NCI-H526 (cell line): ENCODE measurements around the gene DNAJC11.

Experiments
- DNase-seq, 2 experiments: peaks; one replicate each; lab custom pipeline; 2025; lab: John Stamatoyannopoulos, UW

The DNAJC11 gene, protein sequence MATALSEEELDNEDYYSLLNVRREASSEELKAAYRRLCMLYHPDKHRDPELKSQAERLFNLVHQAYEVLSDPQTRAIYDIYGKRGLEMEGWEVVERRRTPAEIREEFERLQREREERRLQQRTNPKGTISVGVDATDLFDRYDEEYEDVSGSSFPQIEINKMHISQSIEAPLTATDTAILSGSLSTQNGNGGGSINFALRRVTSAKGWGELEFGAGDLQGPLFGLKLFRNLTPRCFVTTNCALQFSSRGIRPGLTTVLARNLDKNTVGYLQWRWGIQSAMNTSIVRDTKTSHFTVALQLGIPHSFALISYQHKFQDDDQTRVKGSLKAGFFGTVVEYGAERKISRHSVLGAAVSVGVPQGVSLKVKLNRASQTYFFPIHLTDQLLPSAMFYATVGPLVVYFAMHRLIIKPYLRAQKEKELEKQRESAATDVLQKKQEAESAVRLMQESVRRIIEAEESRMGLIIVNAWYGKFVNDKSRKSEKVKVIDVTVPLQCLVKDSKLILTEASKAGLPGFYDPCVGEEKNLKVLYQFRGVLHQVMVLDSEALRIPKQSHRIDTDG

GRCh38 chr1:6701437-6702153 lies at the start of gene DNAJC11:
Gene DNAJC11 (minus strand): TSS chr1:6701816. CDS start chr1:6701800, 16 bp downstream.
- DNase-seq, result peak; percentile 64 to 89

GRCh38 chr1:6750490-6750889 lies 48.9 kb upstream of the DNAJC11 start:
- DNase-seq, result no peak

DNA sequence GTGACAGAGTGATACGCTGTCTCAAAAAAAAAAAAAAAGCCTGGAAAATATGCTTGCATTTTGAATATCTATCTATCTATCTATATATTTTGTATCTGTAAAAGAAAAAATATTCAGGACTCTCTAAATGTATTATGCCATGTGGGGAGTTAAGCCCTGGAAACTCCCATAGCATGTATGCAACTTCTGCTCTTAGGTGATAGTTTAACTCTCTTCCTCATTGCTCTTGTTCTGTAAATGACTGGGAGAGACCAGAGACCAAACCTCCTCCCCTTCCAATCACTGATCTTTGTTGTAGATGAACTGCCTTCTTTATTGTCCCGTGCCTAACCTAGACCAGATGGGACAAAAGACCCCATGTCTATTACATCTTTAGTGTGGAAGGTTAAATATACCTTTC lies 46.1 kb upstream of the DNAJC11 start:
- DNase-seq, result no peak

- DNase-seq, result no peak
These were observed 43.5 kb upstream of the DNAJC11 start for GRCh38 chr1:6745073-6745472.

DNA sequence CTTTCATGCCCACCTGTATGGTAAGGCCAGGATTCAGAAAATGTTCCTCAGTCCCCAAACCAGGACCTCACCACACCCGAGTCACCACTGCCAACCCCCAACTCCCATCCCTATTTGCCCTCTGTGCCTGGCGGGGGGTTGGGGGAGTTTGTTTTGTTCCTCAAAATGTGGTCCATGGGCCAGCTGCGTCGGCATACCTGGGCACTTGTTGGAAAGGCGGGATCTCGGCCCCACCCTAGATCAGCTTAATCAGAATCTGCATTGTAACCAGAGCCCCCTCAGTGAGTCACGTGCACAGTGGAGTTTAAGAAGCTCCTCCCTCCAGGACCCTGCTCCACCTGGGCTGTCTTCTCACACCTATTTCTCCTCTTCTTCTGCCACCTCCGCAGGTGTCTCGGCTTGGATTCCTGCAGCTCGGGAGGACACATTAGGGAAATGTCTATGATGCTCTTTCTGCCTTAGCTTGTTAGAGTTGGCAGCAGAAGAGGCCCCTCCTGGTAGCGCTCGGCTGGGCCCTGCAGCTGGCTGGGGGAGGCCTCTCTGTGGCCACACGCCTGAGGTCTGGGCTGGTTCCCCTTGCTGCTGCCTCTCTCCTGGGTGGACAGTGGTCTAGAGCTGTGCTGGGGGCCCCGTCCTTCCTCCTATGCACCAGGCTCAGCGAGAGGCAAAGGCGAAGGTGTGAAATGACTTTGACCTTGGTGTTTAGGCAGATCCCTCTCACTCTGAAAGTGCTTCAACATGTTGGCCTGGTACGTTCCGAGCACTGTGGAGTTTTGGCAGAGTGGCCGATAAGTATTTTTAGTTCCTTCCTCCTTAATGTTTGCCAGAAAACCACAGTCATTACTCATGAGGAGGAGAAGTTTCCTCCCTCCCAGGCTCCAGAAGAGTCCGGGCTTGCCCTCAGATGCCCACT lies 41.8 kb upstream of the DNAJC11 start:
- DNase-seq, result peak; percentile 14 to 27

DNA sequence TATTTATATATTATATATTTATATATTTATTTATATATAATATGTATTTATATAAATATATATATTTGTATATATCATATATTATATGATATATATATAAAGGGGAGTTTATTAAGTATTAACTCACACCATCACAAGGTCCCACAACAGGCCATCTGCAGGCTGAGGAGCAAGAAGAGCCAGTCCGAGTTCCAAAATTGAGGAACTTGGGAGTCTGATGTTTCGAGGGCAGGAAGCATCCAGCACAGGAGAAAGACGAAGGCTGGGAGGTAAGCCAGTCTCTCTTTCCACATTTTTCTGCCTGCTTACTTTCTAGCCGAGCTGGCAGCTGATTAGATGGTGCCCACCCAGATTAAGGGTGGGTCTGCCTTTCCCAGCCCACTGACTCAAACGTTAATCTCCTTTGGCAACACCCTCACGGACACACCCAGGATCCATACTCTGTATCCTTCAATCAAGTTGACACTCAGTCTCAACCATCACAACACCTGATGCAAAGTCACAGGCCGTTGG lies 41.1 kb upstream of the DNAJC11 start:
- peak in 1 of 2 experiments; percentile 32 for DNase-seq

GRCh38 chr1:6738987-6739676 lies 37.5 kb upstream of the DNAJC11 start:
- DNase-seq, result no peak

DNA sequence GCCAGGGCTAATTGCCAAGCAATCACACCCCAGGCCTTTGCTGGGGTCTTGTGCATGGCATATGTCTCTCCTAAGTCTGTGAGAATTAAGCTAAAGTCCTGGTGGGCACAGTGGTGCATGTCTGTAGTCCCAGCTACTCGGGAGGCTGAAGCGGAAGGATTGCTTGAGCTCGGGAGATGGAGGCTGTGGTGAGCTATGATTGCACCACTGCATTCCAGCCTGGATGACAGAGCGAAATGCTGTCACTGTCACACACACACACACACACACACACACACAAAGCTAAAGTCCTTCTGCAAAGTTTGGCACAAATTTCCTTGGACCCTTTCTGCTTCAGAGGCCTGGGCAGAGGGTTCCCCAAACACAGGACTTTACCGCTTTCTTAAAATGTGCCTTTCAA lies 31.3 kb upstream of the DNAJC11 start:
- no peak for DNase-seq

- DNase-seq, result no peak
These were observed 30.3 kb upstream of the DNAJC11 start for GRCh38 chr1:6731905-6732304.

GRCh38 chr1:6730880-6731279 lies 29.3 kb upstream of the DNAJC11 start:
- peak in 1 of 2 experiments; percentile 11 for DNase-seq

DNA sequence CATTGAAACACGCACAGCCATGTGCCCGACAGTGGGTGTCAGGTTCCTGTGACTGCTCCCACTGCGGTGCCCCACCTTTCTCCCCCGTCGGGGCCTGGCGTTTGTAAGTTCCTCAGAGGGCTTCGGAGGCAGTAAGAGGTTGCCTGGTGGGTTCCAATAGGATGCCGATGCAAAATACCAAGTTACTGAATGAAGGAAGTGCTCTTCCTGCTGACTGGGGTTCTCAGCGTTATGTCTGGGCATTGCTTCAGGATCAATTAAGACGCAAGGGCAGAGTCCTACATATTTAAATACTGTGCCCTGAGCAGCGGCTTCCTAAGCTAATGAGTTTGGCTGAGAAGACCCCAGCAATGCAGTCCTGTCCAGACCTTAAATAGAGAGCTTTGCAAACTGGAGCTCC lies 28.9 kb upstream of the DNAJC11 start:
- no peak for DNase-seq

- DNase-seq, result peak; percentile 49 to 66
These were observed 25.9 kb upstream of the DNAJC11 start for GRCh38 chr1:6727535-6727934.

GRCh38 chr1:6726253-6726652 lies 24.6 kb upstream of the DNAJC11 start:
- DNase-seq, result no peak

- no peak for DNase-seq
These were observed 23.0 kb upstream of the DNAJC11 start for GRCh38 chr1:6724517-6725141.

DNA sequence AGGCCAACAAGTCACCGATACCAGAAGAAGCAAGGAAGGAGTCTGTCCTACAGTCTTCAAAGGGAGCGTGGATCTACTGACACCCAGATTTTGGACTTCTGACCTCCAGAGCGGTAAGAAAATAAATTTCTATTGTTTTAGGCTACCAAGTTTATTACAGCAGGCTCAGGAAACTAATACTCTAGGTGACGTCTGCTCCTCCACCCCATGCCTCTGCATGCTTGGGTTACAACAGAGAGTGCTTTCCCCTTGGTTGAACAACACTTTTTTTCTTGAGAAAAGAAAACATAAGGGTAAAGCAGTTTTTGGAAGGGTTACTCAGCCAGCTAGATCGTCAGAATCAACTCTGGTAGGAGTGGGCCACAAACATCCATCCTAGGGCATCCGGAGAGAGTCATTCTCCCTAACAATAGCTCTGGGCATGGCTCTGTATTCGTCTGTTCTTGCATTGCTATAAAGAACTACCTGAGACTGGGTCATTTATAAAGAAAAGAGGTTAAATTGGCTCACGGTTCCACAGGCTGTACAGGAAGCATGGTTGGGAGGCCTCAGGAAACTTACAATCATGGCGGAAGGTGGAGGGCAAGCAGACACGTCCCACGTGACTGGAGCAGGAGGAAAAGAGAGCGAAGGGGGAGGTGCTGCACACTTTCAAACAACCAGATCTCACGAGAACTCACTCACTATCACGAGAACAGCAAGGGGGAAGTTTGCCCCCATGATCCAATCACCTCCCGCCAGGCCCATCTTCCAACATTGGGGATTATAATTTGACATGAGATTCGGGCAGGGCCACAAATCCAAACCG lies 22.2 kb upstream of the DNAJC11 start:
- DNase-seq, result no peak

- DNase-seq, result no peak
These were observed 9.6 kb upstream of the DNAJC11 start for GRCh38 chr1:6711174-6711573.

DNA sequence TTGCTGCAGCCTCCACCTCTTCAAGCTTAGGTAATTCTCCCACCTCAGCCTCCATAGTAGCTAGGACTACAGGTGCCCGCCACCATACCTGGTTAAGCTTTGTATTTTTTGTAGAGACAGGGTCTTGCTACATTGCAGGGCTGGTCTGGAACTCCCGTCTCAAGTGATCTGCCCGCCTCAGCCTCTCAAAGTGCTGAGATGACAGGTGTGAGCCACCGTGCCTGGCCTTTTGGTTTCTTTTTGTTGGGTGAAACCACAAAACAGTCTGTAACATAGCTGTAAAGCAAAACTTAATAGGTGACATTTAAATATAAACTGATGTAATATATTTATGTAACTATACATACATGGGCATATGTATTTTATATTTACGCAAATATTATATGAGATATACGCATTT lies 3.1 kb upstream of the DNAJC11 start:
- no peak for DNase-seq

DNA sequence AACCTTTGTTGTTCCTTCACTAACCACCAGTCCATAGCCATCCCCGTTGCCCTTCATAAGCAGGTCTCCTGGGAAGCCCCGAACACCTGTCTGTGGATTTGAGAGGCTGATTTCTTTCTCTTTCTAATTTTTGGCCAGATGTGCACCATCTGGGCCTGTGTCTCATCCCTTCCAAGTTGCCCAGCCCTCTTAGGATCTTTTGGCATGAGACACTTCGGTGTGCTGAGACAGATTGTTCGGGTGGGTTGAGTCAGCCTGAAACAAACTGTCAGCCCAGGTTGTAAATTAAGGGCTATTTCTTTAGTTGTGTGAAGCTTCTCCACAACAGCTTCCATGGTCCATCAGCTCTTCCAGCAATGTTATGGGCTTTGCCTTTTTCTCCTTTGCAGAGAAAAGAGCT lies 1.4 kb upstream of the DNAJC11 start:
- no peak for DNase-seq

DNA sequence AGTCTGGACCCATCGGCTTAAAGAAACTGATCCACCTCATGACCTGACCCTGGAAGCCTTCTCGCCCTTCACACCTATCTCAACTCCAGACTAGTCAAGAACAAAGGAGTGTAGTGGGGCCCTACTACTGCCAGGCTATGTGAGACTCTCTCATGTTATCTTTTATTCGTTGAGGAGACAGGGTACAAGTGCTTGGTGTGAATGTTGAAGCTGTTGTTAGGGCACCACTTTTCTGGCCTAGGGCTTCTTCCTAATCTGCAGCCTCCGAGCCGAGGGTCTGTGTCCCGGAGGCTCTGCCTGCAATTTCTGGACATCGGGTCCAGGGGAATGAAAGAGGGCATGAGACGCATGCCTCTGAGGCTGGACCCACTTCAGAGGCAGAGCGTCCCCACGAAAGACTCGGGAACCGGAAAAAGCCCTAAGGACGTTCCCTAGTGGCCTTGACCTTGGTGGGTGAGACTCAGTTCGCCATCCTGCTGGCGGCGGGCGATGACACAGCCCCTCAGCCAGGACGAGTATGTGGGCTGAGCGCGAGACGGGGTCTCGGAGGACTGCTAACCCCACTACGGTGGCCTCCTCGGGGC lies 671 bp downstream of the DNAJC11 start:
- no peak for DNase-seq
